ENCODE measurements around the gene ISM2. TPM values are rescaled to one million over a fixed set of nuclear protein-coding genes. Genes with fewer than 3 reads are reported as not detected.

The ISM2 gene
- total and polyA plus RNA-seq, 2 of the 13 experiments (the other 11 are each of a cell fraction or from before 2014, with no cell fraction given) = 1.8 to 40.7 TPM

- peak; percentile 61; the same call in 1 of the 2 replicates for TF ChIP-seq UBTF (CRISPR knock-in tag; IDR thresholded peaks at IDR 0.05)
- TF ChIP-seq ZNF263 (CRISPR knock-in tag; IDR thresholded peaks at IDR 0.05) = no peak
- no peak for TF ChIP-seq ZNF230 (CRISPR knock-in tag; IDR thresholded peaks at IDR 0.05)
- TF ChIP-seq ZBTB38 (CRISPR knock-in tag; IDR thresholded peaks at IDR 0.05) = 0 out of 2 replicates have a peak, but pooled peaks have one; percentile 23
- no peak for TF ChIP-seq HOXA5 (CRISPR knock-in tag; IDR thresholded peaks at IDR 0.05)
- TF ChIP-seq IKZF1 (IDR thresholded peaks at IDR 0.05) = no peak
- TF ChIP-seq ZNF362 (CRISPR knock-in tag; IDR thresholded peaks at IDR 0.05; ENCODE audit: borderline replicate concordance) = no peak
- no peak for TF ChIP-seq IRF2 (CRISPR knock-in tag; IDR thresholded peaks at IDR 0.05)
- no peak for TF ChIP-seq ZBTB40 (IDR thresholded peaks at IDR 0.05)
- TF ChIP-seq ZBTB40 (CRISPR knock-in tag; IDR thresholded peaks at IDR 0.05) = 0 out of 2 replicates have a peak, but pooled peaks have one; percentile 12
- no peak for TF ChIP-seq HBP1 (CRISPR knock-in tag; IDR thresholded peaks at IDR 0.05; ENCODE audit: low read depth)
- TF ChIP-seq ZNF746 (CRISPR knock-in tag; IDR thresholded peaks at IDR 0.05) = 0 out of 2 replicates have a peak, but pooled peaks have one; percentile 10
- TF ChIP-seq ZNF7 (CRISPR knock-in tag; IDR thresholded peaks at IDR 0.05) = no peak
- no peak for TF ChIP-seq ELK4 (CRISPR knock-in tag; IDR thresholded peaks at IDR 0.05; ENCODE audit: borderline replicate concordance)
- TF ChIP-seq SPEN (CRISPR knock-in tag; IDR thresholded peaks at IDR 0.05; ENCODE audit: low read depth) = no peak
Measured at GRCh38 chr14:77457115-77457521, 41.5 kb downstream of the ISM2 start (continued).

Measured in HepG2 (cell line).